ENCODE data around the gene PLEKHN1.
A peak's percentile ranks its signal among the peaks of the same experiment; 100 is the strongest.

PLEKHN1 gene, protein sequence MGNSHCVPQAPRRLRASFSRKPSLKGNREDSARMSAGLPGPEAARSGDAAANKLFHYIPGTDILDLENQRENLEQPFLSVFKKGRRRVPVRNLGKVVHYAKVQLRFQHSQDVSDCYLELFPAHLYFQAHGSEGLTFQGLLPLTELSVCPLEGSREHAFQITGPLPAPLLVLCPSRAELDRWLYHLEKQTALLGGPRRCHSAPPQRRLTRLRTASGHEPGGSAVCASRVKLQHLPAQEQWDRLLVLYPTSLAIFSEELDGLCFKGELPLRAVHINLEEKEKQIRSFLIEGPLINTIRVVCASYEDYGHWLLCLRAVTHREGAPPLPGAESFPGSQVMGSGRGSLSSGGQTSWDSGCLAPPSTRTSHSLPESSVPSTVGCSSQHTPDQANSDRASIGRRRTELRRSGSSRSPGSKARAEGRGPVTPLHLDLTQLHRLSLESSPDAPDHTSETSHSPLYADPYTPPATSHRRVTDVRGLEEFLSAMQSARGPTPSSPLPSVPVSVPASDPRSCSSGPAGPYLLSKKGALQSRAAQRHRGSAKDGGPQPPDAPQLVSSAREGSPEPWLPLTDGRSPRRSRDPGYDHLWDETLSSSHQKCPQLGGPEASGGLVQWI

GRCh38 chr1:966135-966703 is at the start of gene PLEKHN1:
TSS of gene PLEKHN1 (plus strand) at chr1:966482. CDS start at chr1:966532, 50 bp downstream.
- DNase-seq, result peak; percentile 80

GRCh38 chr1:917076-917459 is 49.2 kb upstream of the PLEKHN1 start:
- no peak for DNase-seq

GRCh38 chr1:917466-918091 is 48.7 kb upstream of the PLEKHN1 start:
- DNase-seq, result no peak

- no peak for DNase-seq
Measured at GRCh38 chr1:918353-918752, 47.9 kb upstream of the PLEKHN1 start.

DNA sequence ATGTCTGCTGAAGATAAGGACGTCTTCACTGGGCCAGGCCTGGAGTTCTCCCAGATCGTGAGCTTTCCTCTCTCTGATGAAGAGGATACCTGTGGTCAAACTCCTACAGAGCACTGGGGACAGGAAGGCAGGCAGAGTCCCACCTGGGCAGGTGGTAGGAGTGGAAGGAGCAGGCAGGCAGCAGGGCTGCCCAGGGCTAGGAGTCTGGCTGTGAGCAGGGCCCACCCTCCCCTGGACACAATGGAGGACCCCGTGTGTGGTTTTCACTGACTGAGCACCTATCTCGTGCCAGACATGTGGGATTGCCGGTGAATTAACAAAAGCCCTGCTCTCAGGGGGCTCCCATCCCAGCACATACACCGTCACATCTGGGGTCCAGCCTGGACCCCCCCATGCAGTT is 47.4 kb upstream of the PLEKHN1 start:
- DNase-seq, result no peak

- DNase-seq, result no peak
Measured at GRCh38 chr1:919271-919872, 46.9 kb upstream of the PLEKHN1 start.

DNA sequence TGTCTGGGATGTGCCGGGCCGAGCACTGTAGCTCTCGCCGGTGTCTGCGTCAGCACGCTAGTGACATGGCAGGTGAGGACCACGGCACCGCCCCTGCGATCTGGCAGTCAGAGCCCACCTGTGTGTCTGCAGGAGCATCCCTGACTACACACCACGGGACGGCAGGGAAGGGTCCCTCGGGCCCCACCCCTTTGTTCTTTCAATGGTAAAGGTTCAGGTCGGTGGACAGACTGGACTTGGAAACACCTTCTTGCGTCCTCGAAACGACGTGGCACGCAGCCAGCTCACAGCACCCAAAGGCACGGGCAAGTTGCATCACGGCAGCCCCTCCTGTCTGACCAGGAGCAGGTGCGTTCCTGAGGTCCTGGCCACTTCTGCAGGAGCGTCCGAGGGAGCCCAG is 46.3 kb upstream of the PLEKHN1 start:
- DNase-seq, result no peak

DNA sequence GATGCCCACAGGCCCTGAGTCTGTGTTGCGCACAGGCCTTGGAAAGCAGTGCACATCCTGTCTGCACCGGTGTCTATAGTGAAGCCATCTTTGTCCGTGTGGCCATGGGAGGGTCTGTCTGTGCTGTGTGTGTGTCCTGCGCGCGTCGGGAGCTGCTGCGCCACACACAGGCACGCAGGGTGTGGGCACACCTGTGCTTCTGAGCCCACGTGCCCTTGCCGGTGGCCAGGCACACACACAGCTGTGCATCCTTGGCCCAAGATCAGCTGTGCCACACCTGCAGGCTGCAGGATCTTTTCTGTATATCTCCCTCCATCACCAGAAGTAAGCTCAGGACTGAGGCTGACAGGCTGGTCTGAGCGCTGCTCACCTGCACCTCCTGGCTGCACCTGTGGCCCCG is 45.8 kb upstream of the PLEKHN1 start:
- DNase-seq, result no peak

DNA sequence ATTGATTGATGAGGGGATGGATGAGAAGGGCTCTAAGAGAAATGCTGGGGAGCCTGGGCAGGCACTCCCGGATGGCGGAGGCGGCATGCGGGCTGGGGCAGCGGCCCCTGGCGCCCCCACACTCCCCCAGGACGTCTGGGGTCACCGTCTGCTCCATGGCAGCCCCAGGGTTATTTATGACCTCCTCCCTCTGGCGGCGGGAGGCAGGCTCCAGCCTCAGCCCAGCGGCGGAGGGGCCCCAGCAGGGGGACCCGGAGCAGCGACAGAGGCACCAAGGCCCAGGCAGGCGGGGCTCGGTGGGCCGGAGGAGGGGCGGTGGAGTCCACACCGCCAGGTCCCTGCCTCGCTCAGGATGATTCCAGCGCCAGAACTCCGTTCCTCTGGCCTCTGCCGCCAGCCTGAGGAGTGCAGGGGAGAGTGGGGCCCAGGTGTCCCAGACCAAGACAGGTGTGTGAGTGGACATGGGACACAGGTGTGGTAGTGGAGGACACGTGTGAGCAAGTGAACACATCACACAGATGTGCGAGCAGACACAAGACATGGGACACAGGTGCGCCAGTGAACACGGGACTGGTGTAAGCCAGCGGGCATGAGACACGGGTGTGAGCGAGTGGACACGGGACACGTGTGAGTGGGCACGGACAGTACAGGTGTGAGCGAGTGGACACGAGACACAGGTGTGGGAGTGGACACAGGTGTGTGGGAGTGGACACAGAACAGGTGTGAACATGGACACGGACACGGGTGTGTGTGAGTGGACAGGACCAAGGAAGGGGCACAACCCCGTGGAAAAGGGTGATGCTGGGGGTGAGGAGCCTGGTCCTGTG is 45.1 kb upstream of the PLEKHN1 start:
- peak; percentile 80 for DNase-seq

DNA sequence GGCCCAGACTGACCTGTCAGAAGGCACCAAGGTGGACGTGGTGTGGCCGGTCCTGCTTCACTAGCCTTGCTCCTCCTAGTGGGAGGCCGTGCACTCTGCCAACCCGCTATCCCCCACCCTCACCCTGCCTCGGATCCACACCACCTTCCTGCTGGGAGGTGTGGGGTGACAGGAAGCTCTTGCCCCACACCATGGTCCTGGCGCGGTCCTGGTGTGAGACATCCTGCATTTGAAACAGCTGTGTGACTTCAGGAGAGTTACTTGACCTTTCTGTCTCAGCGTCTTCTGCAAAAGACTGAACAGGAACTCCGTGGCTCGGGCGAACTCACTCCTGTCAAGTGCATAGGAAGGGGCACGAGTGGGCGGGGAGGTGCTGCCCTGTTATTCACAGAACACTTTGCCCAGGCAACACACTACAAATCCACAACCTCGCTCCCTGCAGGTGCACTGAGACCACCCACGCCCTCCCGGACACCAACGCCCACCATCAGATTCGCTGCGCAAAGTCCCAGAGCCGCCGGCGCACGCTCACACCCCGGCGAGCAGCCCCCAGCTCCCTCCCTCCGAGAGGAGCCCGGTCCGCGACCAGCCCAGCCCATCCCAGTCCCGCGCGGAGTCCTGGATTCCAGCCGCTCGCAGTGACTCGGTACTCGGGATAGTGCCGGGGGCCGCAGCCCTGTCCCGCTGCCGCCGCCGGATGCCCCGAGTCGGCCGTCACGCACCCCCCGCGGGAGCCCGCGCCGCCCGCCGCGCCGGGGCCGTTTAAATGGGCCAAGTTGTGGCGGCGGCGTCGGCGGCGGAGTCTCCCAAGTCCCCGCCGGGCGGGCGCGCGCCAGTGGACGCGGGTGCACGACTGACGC is 42.9 kb upstream of the PLEKHN1 start, which contains the start of gene SAMD11:
Gene SAMD11, plus strand, starts transcription at position 793 of the 860 bp plus-strand sequence. CDS start 509 bp downstream, outside the sequence.
- peak; percentile 82 for DNase-seq

DNA sequence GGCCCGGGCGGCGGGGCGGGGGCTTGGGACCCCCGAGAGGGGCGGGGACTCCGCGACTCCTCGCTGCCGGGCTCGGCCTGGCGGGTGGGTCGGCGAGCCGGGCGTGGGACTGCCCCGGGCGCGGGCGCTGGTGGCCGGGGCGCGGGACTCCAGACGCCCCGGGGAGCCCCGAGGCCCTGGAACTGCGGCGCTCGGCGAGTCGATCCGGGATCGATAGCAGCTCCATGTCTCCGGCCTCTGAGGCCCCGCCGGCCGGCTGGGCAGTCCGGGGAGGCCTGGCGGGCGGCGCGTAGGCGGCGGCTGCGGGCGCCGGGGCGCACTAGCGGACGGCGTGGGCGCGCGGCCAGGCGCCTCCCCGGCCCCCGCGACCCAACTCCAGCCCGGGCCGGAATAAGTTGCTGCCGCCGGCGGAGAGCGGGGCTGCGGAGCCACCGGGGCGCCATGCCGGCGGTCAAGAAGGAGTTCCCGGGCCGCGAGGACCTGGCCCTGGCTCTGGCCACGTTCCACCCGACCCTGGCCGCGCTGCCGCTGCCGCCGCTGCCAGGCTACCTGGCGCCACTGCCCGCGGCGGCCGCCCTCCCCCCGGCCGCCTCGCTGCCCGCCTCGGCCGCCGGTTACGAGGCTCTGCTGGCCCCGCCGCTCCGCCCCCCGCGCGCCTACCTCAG is 42.2 kb upstream of the PLEKHN1 start:
- DNase-seq, result no peak

- DNase-seq, result peak; percentile 60
Measured at GRCh38 chr1:924656-925560, 41.4 kb upstream of the PLEKHN1 start.

GRCh38 chr1:925561-926421 is 40.5 kb upstream of the PLEKHN1 start:
- peak; percentile 60 for DNase-seq

DNA sequence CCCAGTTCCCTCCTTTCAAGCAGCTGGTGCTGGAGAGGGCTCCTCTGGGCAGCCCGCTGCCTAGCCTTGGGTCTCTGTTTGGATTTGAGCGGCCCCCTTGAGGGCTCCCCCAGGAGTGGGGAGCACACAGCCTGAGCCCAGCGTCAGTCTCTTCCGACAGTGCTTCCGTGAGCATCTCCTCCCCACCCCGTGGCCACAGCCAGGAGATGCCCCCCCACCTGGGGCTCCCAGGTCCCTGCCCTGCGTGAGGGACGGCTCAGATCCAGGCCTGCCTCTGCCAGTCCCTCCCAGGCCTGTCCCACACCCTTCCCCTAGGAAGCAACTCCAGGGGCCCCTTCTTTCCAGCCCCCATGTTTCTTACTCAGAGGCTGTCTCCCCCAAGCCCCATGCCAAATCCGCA is 39.0 kb upstream of the PLEKHN1 start:
- no peak for DNase-seq

GRCh38 chr1:927748-928147 is 38.5 kb upstream of the PLEKHN1 start:
- DNase-seq, result no peak

DNA sequence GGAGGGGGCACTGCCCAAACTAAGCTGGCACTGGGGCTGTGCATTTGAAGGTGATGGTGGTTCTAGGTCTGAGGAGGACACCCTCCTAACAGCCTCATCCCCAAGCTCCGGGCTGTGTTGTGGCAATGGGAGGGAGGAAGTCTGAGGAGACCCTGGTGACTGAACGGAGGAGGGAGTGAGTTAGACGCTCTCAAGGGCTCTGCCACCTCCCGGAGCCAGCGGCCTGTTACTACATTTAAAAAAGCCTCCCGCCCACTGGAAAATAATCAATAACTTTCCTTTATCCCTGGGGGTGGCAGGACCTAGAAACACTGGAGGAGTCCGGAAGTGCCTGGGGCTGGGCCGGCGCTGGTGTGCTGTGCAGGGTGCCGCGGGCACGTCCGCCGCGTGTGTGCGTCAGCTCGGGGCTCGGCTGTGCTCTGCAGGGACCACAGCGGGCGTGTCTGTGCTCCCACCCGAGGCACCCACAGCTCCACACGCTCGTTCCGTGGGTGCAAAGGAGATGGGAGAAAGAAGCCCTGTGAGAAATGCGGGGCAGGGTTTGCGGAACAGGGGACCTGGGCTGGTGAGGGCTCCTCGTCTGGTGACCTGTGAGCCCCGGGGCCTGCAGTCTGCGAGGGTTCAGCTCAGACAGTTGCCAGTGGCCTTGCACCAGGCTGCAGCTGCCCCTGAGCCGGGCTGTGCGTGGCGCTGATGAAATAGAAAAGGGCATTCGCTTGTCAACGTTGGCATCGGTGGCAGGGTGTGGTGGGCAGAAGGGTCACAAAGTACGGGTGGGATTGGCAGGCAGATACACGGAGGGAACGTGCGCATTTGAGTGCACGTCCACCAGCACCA is 37.2 kb upstream of the PLEKHN1 start:
- DNase-seq, result no peak

All from EL (cell line).